PC-3 (cell line): ENCODE measurements around the gene SNRPA. TPM values are rescaled to one million over a fixed set of nuclear protein-coding genes. Genes with fewer than 3 reads are reported as not detected.
A peak's percentile ranks its signal among the peaks of the same experiment; 100 is the strongest.

Source experiments
- ATAC-seq: fragments of 200-7000 bp; cut with Tn5 transposase; 2 replicates; pipeline ENCODE4 v1.9.1; 2020; ENCODE audit warnings: mild to moderate bottlenecking, moderate library complexity
- BruUV-seq: library from RNA; stranded (reverse); fragments of 400-500 nt; replicated peaks from 2 replicates; lab custom pipeline; 2021; lab: Mats Ljungman, UMichigan
- CTCF ChIA-PET: fragments of 300-600 bp; sonication (Branson Sonifier 250); formaldehyde crosslinking; loops from one replicate; lab custom pipeline; 2022; ENCODE audit warnings: antibody characterized with exemption; lab: Charles Lee
- POLR2A ChIA-PET: fragments of 300-600 bp; sonication (Branson Sonifier 250); formaldehyde crosslinking; loops from one replicate; lab custom pipeline; 2022; ENCODE audit warnings: antibody characterized with exemption; ENCODE audit not compliant: unreplicated experiment; lab: Charles Lee
- DNase-seq: peaks from one replicate; pipeline ENCODE4 v3.0.0-alpha.2; 2015
- H2AFZ ChIP-seq: fragments of 300-600 bp; sonication (generic); 2 replicates; pipeline ENCODE4 v1.6.0; 2016; ENCODE audit warnings: antibody characterized with exemption, low read length
- H3F3A ChIP-seq: fragments of 300-600 bp; sonication (generic); one replicate; pipeline ENCODE4 v1.6.0; 2017; ENCODE audit warnings: antibody characterized with exemption, low read length, control low read depth, mild to moderate bottlenecking; ENCODE audit not compliant: unreplicated experiment
- H3K27ac ChIP-seq: fragments of 300-600 bp; sonication (generic); 2 replicates; pipeline ENCODE4 v1.5.1; 2016; ENCODE audit warnings: mild to moderate bottlenecking, low read length
- H3K27me3 ChIP-seq: fragments of 300-600 bp; sonication (generic); 2 replicates; pipeline ENCODE4 v1.6.1; 2016; ENCODE audit warnings: low read length, mixed read lengths
- H3K36me3 ChIP-seq: fragments of 300-600 bp; sonication (generic); 2 replicates; pipeline ENCODE4 v1.6.1; 2016; ENCODE audit warnings: low read depth, mixed run types, low read length, mixed read lengths
- H3K4me1 ChIP-seq: fragments of 300-600 bp; sonication (generic); 2 replicates; pipeline ENCODE4 v1.5.1; 2016; ENCODE audit warnings: low read length; ENCODE audit not compliant: insufficient read depth
- H3K4me2 ChIP-seq: fragments of 300-600 bp; sonication (generic); 2 replicates; pipeline ENCODE4 v1.6.0; 2016; ENCODE audit warnings: low read length
- H3K4me3 ChIP-seq: fragments of 300-600 bp; sonication (generic); 2 replicates; pipeline ENCODE4 v1.5.1; 2016; ENCODE audit warnings: mild to moderate bottlenecking, low read length, mixed read lengths
- H3K79me2 ChIP-seq: fragments of 300-600 bp; sonication (generic); 2 replicates; pipeline ENCODE4 v1.6.1; 2017; ENCODE audit warnings: low read length, mixed read lengths
- H3K9ac ChIP-seq: fragments of 300-600 bp; sonication (generic); 2 replicates; pipeline ENCODE4 v1.6.0; 2016; ENCODE audit warnings: mild to moderate bottlenecking, low read length
- H3K9me2 ChIP-seq: fragments of 300-600 bp; sonication (generic); replicated peaks from 2 replicates; pipeline ENCODE4 v1.6.1; 2016; ENCODE audit warnings: mixed run types, low read length, mixed read lengths
- H3K9me3 ChIP-seq: fragments of 300-600 bp; sonication (generic); 2 replicates; pipeline ENCODE4 v1.6.1; 2016; ENCODE audit warnings: low read length, mixed read lengths
- H4K20me1 ChIP-seq: fragments of 300-600 bp; sonication (generic); 2 replicates; pipeline ENCODE4 v1.6.1; 2016; ENCODE audit warnings: low read length, mixed read lengths
- EZH2 ChIP-seq: fragments of 300-600 bp; sonication (generic); IDR thresholded peaks from one replicate; pipeline ENCODE4 v1.6.1; 2017; ENCODE audit warnings: antibody characterized with exemption, mild to moderate bottlenecking, low read length; ENCODE audit not compliant: unreplicated experiment
- EZH2phosphoT487 ChIP-seq: fragments of 300-600 bp; sonication (generic); IDR thresholded peaks from 2 replicates; pipeline ENCODE4 v1.6.1; 2018; ENCODE audit warnings: mild to moderate bottlenecking, antibody characterized with exemption, low read length, borderline replicate concordance
- intact Hi-C: fragments of 100-400 bp; cut with micrococcal nuclease; formaldehyde crosslinking; loops from 2 replicates; pipeline ENCODE4 v1.9.0; 2023
- total RNA-seq: library from RNA; depleted of rRNA; stranded (reverse); fragments of >200 nt; gene quantifications from 2 replicates; pipeline ENCODE4 v1.2.3, GENCODE V29; 2014
- TF ChIP-seq, protein P1 (sequence below): fragments of 300-600 bp; sonication (generic); conservative IDR thresholded peaks from 2 replicates; pipeline ENCODE4 v1.5.1; 2017; ENCODE audit warnings: antibody characterized with exemption, low read depth, mild to moderate bottlenecking, low read length

Gene SNRPA
- total RNA-seq, 1 experiment from 2014 or later: 243 TPM

DNA sequence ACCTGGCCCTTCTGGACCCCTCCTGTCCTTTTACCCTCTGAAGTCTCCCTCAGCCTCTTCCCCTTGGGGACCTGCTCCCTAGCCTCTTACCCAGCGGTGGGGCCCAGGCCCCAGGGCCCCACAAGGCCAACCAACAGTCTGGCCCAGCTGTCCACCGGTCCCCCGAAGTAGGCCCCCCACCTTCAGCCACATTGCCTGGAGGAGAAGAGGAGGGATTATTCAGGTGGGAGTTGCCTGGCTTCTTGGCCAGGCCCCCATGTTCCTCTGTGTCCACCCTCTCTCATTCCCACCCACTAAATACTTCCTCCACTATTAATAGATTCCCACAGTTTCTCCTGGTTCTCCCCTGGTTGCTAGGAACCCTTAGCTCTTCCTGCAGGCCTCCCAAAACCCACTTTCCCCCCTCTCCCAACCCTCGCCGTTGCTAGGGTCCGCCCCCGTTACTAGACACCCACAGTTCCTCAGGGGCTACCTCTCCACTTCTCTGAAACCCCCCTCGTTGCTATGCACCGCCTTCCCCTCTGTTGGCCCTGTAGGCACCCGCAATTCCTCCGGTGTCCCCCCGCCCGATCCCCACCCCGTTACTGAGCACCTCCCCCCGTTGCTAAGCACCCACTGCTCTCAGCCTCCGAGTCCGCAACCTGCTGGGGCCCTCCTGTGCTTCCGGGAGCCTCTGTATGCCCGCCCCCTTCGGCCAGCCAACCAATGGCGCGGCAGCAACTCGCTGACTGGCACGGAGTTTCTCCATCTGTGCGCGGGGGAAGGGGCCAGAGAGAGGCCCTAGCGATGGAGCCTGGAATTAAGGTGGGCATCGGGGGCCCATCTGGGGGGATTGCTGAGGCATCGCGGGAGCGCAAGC is 36.3 kb upstream of the SNRPA start:
- Histone ChIP-seq H3K4me2 (peak overlapping the region; percentile 95), H3K9ac (peak overlapping the region; percentile 99), H3K4me1 (peaks cover 17% of the 10 kb centered on the region), H4K20me1 (peaks cover 14% of the 10 kb centered on the region), H2AFZ (peak overlapping the region; percentile 65), H3K27ac (peak overlapping the region; percentile 100), H3K9me3 (no peaks in the 10 kb centered on the region), H3K9me2 (no peaks in the 10 kb centered on the region), H3K79me2 (peaks cover 25% of the 10 kb centered on the region), H3K27me3 (no peaks in the 10 kb centered on the region), H3K4me3 (peak overlapping the region; percentile 74), H3K36me3 (no peaks in the 10 kb centered on the region), H3F3A (no peaks in the 10 kb centered on the region)
- DNase-seq (peak; percentile 84), ATAC-seq (peak; percentile 59)
- BruUV-seq: no TSS peak
- POLR2A ChIA-PET: no interaction called here
- CTCF ChIA-PET: no interaction called here
- TF ChIP-seq EZH2phosphoT487 (no peak), EZH2 (no peak)
- TF ChIP-seq, protein P1, sequence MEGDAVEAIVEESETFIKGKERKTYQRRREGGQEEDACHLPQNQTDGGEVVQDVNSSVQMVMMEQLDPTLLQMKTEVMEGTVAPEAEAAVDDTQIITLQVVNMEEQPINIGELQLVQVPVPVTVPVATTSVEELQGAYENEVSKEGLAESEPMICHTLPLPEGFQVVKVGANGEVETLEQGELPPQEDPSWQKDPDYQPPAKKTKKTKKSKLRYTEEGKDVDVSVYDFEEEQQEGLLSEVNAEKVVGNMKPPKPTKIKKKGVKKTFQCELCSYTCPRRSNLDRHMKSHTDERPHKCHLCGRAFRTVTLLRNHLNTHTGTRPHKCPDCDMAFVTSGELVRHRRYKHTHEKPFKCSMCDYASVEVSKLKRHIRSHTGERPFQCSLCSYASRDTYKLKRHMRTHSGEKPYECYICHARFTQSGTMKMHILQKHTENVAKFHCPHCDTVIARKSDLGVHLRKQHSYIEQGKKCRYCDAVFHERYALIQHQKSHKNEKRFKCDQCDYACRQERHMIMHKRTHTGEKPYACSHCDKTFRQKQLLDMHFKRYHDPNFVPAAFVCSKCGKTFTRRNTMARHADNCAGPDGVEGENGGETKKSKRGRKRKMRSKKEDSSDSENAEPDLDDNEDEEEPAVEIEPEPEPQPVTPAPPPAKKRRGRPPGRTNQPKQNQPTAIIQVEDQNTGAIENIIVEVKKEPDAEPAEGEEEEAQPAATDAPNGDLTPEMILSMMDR: no peak
- intact Hi-C loops: loop anchor here (5.0 kb wide), 1 partner anchor 52 kb away; no protein-coding TSS in a partner anchor

GRCh38 chr19:40716031-40716481 is 34.9 kb upstream of the SNRPA start:
- no peaks in the 10 kb centered on the region for H3K27me3 ChIP-seq
- no peaks in the 10 kb centered on the region for H3K36me3 ChIP-seq
- H2AFZ ChIP-seq: no peak overlapping the region
- intact Hi-C loops: loop anchor here (2.0 to 5.0 kb wide), 2 partner anchors 35 to 54 kb away; partner anchors contain the start of genes ACTMAP and SNRPA
- CTCF ChIA-PET: interaction anchor here (0.6 kb wide), 1 partner anchor 34 kb away, joined by 3 read pairs; no protein-coding TSS in a partner anchor
- H4K20me1 ChIP-seq: peaks cover 23% of the 10 kb centered on the region
- H3K4me1 ChIP-seq: peaks cover 22% of the 10 kb centered on the region
- H3K27ac ChIP-seq: peak overlapping the region; percentile 100
- POLR2A ChIA-PET: no interaction called here
- peak overlapping the region; percentile 99 for H3K4me3 ChIP-seq
- no TSS peak for BruUV-seq
- H3K9me3 ChIP-seq: no peaks in the 10 kb centered on the region
- H3K9ac ChIP-seq: peak overlapping the region; percentile 99
- peak; percentile 91 for DNase-seq
- peak overlapping the region; percentile 95 for H3K4me2 ChIP-seq
- TF ChIP-seq, protein P1: no peak
- TF ChIP-seq EZH2 (no peak), EZH2phosphoT487 (no peak)
- H3K79me2 ChIP-seq: peaks cover 39% of the 10 kb centered on the region
- no peaks in the 10 kb centered on the region for H3K9me2 ChIP-seq
- peak; percentile 11 for ATAC-seq
- H3F3A ChIP-seq: no peaks in the 10 kb centered on the region
